ENCODE data around the gene FTMT. TPM values are rescaled to one million over a fixed set of nuclear protein-coding genes. Genes with fewer than 3 reads are reported as not detected.
"Not testable (repeated sequence)": the region's sequence is repeated elsewhere in the genome, so short reads cannot be mapped to it uniquely, and the experiment has no call there.

The FTMT gene
- total RNA-seq (2014; rRNA removed) (not detected in 2 replicates), Bru-seq, nascent RNA (not detected), BruChase-seq, experiment 1, labeled RNA remaining after a 6-hour chase (not detected), BruChase-seq, experiment 2, labeled RNA remaining after a 2-hour chase (not detected)
- long read RNA-seq: 0 reads

DNA sequence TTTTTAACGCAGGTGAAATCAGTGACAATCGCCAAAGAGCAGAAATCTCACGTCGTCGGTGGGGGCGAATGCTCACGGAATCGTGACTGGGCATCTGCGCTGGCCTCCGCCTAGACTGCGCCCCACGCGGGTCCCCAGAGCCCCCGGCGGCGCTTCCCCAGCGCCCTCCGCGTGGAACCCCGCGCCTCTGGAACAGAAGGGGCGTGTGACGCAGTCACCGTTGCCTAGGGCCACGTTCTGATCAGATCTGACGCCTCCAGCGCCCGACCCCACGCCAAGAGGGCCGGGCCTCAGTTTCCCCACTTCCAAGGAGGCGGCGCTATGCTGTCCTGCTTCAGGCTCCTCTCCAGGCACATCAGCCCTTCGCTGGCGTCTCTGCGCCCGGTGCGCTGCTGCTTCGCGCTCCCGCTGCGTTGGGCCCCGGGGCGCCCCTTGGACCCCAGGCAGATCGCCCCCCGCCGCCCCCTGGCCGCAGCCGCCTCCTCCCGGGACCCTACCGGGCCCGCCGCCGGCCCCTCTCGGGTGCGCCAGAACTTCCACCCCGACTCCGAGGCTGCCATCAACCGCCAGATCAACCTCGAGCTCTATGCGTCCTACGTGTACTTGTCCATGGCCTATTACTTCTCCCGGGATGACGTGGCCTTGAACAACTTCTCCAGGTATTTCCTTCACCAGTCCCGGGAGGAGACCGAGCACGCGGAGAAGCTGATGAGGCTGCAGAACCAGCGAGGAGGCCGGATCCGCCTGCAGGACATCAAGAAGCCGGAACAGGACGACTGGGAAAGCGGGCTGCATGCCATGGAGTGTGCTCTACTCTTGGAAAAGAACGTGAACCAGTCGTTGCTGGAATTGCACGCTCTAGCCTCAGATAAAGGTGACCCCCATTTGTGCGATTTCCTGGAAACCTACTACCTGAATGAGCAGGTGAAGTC is at the start of gene FTMT:
TSS of gene FTMT (plus strand) at position 240 of the 932 bp plus-strand sequence. CDS start at position 322, 82 bp downstream.
- H3K27ac ChIP-seq (ENCODE audit: low read length): no peak within 1 kb of the TSS
- H4K20me1 ChIP-seq (ENCODE audit: low read length): no peaks in the 10 kb centered on the region
- no TSS peak for BruUV-seq (replicated peaks)

GRCh38 chr5:121805251-121805650 is 46.4 kb upstream of the FTMT start:
- H4K20me1 ChIP-seq (ENCODE audit: low read length); H2AFZ ChIP-seq (ENCODE audit: low read length); BruUV-seq (replicated peaks); H3K9ac ChIP-seq (ENCODE audit: low read length); H3K9me2 ChIP-seq (replicated peaks; ENCODE audit: low read length); H3K4me1 ChIP-seq (ENCODE audit: insufficient read depth, low read length); DNase-seq; intact Hi-C loops (cut with micrococcal nuclease); POLR2A ChIA-PET (ENCODE audit: unreplicated experiment); H3K9me3 ChIP-seq (ENCODE audit: low read length); H3K4me2 ChIP-seq (ENCODE audit: low read length); CTCF ChIA-PET; H3F3A ChIP-seq (ENCODE audit: low read length, unreplicated experiment); H3K36me3 ChIP-seq (ENCODE audit: low read depth, low read length); H3K4me3 ChIP-seq (ENCODE audit: low read length); ATAC-seq; H3K27me3 ChIP-seq (ENCODE audit: low read length); H3K79me2 ChIP-seq (ENCODE audit: low read length); H3K27ac ChIP-seq (ENCODE audit: low read length): not testable (repeated sequence)

More for the DNA sequence above, at the start of gene FTMT:
- H3K9me3 ChIP-seq (ENCODE audit: low read length): no peaks in the 10 kb centered on the region
- H3K27me3 ChIP-seq (ENCODE audit: low read length): peaks cover 16% of the 10 kb centered on the region
- ATAC-seq: no peak
- CTCF ChIA-PET: no interaction called here
- no peaks in the 10 kb centered on the region for H3K79me2 ChIP-seq (ENCODE audit: low read length)
- H3K9ac ChIP-seq (ENCODE audit: low read length): no peak within 1 kb of the TSS
- no peaks in the 10 kb centered on the region for H3F3A ChIP-seq (ENCODE audit: low read length, unreplicated experiment)
- H2AFZ ChIP-seq (ENCODE audit: low read length): no peak within 1 kb of the TSS
- POLR2A ChIA-PET (ENCODE audit: unreplicated experiment): no interaction called here
- intact Hi-C loops (cut with micrococcal nuclease): no loop called here
- H3K36me3 ChIP-seq (ENCODE audit: low read depth, low read length): no peaks in the 10 kb centered on the region
- no peaks in the 10 kb centered on the region for H3K9me2 ChIP-seq (replicated peaks; ENCODE audit: low read length)
- no peak within 1 kb of the TSS for H3K4me2 ChIP-seq (ENCODE audit: low read length)
- no peaks in the 10 kb centered on the region for H3K4me1 ChIP-seq (ENCODE audit: insufficient read depth, low read length)
- TF ChIP-seq CTCF (conservative IDR thresholded peaks at IDR 0.05; ENCODE audit: low read depth, low read length) (no peak), EZH2 (IDR thresholded peaks at IDR 0.05; ENCODE audit: low read length, unreplicated experiment) (no peak), EZH2phosphoT487 (IDR thresholded peaks at IDR 0.05; ENCODE audit: borderline replicate concordance, low read length) (no peak)
- no peak within 1 kb of the TSS for H3K4me3 ChIP-seq (ENCODE audit: low read length)
- no peak for DNase-seq

DNA sequence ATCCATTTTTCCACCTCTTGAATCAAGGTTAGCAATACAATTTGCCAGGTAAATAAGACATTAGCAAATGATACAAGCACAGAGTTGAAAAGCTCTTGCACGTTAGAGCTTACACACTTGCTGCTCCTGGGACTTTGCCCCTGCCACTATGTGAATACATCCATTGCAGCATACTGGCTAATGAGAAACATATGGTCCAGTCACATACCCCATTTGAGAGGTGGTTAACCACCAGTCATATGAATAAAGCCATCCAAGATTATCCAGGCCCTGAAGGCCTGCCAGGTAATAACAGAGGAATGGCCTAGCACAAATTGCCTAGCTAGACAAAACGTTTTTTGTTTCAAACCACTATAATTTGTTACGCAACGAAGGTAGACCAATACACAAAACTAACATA is 45.8 kb upstream of the FTMT start:
- Histone ChIP-seq H3K9me2 (replicated peaks; ENCODE audit: low read length) (no peaks in the 10 kb centered on the region), H3K9me3 (ENCODE audit: low read length) (no peaks in the 10 kb centered on the region), H2AFZ (ENCODE audit: low read length) (no peak overlapping the region), H3K79me2 (ENCODE audit: low read length) (no peaks in the 10 kb centered on the region), H4K20me1 (ENCODE audit: low read length) (no peaks in the 10 kb centered on the region), H3K4me2 (ENCODE audit: low read length) (no peak overlapping the region), H3K27me3 (ENCODE audit: low read length) (no peaks in the 10 kb centered on the region), H3K4me1 (ENCODE audit: insufficient read depth, low read length) (no peaks in the 10 kb centered on the region), H3K4me3 (ENCODE audit: low read length) (no peak overlapping the region), H3K27ac (ENCODE audit: low read length) (no peak overlapping the region), H3K9ac (ENCODE audit: low read length) (no peak overlapping the region), H3K36me3 (ENCODE audit: low read depth, low read length) (no peaks in the 10 kb centered on the region), H3F3A (ENCODE audit: low read length, unreplicated experiment) (no peaks in the 10 kb centered on the region)
- TF ChIP-seq EZH2 (IDR thresholded peaks at IDR 0.05; ENCODE audit: low read length, unreplicated experiment): no peak
- no peak for TF ChIP-seq CTCF (conservative IDR thresholded peaks at IDR 0.05; ENCODE audit: low read depth, low read length)
- TF ChIP-seq EZH2phosphoT487 (IDR thresholded peaks at IDR 0.05; ENCODE audit: borderline replicate concordance, low read length): no peak
- intact Hi-C loops (cut with micrococcal nuclease): no loop called here
- ATAC-seq (no peak), DNase-seq (no peak)
- CTCF ChIA-PET: no interaction called here
- BruUV-seq (replicated peaks): no TSS peak
- POLR2A ChIA-PET (ENCODE audit: unreplicated experiment): no interaction called here

All from PC-3 (cell line).